NCI-H1436 (cell line): ENCODE data around the gene ALDH1L1.

ENCODE experiments used
- DNase-seq: peaks from one replicate; lab custom pipeline; 2025; lab: John Stamatoyannopoulos, UW

ALDH1L1 gene

DNA sequence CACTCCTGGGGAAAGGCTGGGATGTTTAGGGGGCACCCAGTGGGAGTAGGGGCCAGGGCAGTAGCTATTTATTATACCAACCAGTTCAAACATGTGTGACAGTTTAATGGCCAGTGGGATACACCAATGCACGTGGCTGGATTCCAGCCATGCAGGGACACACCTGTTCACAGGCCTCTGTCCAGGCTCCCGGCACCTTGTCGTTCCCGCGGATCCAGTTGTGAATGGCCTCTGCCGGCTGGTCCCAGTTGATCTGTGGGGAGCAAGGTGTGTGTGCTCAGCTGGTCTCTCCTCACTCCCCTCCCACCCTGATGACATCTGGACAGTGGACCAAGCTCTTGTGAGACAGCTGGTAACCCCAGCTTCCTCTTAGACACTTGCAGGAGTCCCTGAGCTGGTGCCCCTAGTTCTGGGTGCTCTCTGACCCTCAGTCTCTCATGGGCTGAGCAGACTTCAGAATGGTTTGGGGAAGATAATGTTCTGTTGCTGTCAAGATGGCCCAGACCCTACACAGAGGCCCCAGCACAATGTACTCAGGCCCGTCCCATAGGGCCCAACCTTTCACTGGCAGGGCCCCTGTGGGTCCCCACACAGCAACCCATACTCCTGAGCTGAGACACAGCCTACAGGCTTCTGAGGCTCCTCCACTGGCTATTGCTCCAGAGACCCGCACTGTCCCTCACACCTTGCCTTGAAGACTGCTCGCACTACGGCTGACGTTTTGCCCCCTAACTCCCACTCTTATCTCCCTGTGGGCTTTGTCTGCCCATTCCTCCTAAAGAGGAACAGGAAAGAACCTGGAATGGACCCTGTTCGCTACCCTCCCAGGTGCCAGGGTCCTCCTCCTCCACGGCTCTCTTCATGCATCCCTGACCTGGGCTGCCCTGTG is 25.8 kb downstream of the ALDH1L1 start:
- no peak for DNase-seq

DNA sequence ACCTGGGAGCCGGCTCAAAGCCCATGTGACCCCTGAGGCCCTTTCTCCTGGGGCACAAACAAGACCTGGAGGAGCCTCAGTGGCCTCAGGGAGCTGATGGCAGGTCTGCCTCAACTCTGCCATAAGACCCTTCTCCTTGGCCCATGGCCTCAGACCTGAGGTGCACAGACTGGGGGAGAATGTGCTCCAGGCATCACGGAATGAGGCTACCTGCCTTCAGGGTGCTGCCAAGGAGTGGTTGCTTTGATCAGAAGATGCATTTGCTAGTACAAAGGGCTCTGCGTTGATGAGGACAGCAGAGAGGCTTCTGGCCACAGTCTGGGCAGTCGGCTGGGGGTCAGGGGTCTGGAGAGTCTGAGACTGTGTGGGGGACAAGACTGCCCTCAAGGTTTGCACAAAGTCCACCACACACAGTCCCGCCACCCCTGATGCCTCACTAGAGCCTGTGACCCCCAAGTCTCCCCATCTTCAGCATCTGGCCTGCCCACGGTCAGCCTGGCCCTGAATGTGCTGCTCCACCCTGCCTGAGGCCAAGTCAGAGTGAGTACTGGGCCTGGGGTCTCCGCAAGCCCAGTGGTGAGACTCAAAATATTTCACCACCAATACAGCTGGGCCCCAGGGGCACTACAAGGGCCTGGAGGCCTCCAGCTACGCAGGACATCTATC is 26.6 kb downstream of the ALDH1L1 start:
- no peak for DNase-seq

DNA sequence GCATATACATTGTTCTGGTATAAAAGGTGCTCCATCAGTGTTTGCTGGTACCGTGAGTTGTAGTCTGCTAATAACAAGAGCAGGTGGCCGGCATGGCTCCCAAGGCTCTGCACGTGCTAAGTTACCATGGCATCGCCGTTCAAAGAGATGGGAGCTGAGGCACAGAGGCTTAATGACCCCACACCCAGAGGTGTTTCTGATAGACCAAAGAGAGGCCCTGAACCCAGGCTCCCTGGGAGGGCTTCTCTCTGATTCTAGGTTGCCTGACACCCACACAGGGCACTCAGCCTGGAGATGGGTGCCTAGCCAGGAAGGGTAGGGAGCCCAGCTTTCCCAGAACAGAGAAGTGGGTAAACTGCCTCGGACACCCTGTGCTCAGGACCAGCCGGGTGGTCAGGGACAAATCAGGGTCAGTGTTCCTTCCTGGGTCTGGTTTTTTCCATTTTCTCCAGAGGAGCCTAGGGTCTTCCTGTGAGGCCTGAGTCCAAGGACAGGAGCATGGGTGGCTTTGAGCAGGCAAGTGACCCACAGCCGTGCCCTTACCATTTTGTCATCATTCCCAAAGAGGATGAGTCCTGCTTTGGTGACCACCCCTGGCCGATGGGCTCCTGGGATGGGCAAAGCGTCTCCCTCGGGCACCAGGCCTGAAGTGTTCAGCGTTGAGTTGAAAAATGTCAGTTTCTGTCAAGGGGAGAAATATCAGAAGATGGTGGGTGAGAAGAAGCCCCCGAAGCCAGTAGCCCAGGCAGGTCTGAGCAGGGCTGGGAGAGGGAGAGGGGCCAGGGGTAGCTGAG is 27.3 kb downstream of the ALDH1L1 start:
- no peak for DNase-seq

DNA sequence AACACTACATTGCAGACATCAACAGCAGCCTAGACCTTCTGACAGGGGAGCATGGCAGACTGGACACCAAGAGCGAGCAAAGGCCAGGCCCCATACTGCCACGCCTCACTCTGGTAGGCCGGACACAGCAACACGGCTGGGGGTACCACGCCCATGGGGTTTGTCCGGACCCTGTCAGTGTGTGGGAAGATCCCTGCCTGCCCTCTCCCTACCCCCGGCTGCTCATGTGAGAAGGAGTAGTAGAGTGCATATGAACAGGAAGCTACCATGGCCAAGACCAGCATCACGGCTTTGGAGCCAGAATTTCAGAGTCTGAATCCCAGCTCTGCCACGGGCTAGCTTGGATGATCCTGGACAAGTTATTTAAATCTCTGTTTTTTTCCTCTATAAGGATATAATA is 27.9 kb downstream of the ALDH1L1 start:
- DNase-seq = no peak

DNA sequence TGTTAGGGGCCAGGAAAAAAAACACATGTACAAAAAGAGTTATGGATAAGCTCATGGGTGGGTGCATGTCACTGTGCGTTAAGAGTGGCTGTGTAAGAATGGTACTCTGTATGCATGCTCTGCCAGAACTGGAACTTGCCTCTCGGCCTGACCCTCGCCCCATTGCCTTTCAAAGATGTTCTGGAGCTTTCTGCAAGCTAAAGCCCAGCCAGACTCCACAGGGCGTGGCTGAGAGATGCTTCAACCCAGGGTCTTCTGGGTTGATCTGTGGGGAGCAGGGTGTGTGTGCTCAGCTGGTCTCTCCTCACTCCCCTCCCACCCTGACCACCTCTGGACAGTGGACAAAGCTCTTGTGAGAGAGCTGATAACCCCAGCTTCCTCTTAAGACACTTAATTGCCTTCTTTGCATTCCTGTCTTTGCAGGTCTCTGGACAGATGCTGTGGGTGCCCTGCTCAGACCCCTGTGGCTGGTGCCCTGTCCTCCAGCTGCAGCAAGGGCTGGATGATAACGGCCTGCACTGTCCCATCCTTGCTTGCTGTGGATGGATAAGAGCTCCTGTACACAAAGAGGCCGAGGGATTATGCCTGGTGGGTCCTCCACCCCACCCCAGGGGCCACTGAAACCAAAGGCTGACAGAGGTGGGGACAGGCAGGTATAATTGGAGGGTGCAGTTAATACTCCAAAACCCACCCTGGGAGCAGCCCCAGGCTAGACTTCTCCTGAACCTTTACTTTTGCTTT is 28.7 kb downstream of the ALDH1L1 start:
- DNase-seq = no peak

DNA sequence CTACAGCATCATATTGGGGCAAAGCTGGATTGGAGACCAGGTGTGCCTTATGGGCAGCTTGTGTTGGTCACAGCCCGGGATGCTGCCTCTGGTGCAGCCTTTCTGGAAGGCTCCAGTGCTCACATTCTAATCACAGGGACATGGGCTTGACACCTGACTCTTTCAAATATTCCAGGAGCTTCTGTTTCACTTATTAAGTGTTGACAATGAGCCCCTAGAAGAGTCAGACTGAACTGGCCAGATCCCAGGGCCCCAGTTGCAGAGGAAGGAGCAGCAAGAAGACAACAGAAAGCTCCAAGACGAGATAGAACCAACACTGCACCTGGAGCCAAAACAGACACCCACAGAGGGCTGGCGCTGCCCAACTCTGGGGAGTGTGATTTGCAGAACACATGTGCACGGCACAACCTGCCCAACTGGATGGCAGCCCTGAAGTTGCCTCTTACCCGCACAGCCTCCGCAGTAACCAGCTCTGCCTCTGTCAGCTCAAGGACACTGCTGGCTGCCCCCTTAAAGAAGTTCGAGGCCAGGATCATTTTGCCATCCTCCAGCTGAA is 30.3 kb downstream of the ALDH1L1 start:
- DNase-seq = no peak

DNA sequence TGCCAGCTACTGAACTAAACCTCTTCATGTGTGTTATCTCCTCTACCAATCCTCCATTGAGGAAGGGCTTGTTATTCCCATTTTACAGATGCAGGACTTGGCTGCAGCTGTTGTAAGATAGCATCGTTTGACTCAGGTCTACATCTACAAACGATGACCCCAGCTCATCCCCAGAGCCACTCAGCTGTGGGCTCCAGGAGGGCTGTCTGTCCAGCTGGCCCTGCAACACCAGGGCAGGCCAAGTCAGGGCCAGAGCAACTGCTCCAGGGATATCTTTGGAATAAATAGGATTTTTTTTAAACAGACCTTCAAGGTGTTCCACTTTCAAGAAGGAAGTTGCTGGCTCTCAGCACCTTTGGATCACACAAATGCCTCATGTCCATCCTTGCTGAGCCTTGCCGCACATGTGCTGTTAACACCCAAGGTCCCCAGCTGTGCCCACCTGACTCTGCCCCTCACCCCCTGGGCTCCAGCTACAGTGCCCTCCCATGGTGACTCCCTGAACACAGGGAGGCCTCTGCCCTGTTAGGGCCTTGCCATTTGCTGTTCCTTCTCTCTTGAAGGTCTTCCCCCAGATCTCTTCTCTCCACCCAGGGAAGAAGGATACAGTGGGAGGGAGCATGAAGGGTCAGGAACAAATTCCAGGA is 31.0 kb downstream of the ALDH1L1 start:
- no peak for DNase-seq

DNA sequence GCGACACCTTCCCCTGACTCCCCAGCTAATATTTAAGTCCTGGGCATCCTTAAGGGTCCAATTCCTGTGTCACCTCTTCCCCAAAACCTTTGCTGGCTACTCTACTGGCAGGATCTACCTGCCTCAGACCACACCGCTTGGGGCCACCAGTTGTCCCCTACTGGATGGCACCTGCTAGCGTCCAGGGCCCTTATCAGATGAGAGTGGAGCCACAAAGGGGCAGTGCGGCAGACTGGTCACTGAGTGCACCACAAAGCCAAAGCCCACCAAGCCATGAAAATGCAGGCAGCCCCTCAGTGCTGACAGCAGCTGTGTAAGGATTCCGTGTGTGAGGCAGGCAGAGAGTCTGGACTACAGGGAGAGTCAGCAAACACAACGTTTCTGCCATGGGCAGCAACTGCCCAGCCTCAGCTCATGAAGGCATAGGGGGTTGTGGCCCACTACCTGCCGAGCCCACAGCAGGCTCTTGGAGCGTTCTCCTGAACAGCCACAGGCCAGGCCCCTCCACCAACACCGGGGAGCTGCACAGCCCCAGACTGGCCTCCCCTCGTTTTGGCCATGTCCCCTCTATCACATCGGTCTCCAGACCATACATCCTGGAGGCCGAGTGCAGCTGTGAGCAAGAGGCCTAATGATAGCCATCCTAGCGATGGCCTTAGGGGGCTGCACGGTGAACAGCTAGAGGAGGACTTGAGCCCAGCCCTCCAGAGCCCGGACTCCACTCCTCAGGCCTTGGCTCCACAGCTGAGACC is 32.3 kb downstream of the ALDH1L1 start:
- no peak for DNase-seq

DNA sequence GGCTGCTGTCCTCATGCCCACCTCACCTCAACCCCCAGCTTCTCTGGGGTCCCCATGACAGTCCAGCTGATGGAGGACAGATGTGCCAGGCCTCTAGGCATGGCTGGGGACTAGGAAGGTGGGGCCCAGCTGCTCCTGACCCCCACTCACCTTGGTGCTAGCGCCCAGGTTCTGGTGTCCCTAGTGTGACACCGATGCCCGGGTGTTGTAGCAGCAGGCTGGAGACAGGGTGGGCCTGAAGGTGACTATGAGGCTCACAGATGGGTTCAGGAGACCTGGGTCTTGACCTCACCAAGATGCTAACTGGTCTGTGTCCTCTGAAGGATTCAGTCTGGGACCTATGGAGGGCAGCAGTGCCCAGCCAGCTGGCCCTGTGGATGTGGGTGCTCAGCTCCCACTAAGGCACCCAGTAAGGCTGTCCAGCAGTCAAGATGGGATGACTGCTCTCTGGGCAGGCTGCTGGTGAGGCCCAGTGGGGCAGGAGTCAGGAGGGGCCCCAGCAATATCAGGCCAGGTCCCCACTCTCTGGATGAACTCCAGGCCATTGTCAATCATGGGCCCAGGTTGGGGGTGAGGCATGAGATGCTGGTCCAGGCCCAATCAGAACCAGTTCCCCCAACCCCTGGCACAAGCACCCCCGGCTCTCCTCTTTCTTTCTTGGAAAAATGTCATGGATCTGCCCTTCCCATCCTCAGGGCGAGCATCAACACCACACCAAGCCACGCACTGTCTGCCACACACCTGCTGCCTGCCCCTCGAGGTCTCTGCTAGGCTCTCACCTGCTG is 33.0 kb downstream of the ALDH1L1 start:
- no peak for DNase-seq

DNA sequence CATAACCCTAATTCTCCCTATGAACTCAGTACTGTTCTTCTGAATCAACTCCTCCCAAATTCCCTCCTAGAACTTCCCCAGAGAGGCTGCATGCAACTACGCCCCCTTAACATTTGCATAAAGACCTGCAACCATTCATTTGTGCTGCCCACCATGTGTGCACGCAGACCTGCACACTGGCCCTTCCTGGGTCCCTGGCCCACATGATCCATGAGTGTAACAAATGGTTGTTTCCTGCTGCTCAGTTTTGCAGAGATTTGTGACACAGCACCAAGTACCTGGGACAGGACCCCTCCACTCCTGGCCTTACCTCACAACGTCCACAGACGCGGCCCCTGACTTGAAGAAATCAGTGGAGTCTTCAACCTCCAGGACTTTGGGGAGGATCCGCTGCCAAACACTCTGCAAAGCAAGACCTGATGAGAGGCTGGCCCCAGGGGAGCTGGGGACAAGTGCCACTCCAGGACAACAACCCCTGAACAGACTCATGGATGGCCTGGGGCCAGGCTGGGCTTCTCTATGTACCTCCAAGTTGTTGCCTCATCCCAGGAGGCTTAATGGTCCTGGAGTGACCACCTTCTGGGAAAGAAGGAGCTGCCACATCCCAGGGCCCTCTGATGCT is 33.8 kb downstream of the ALDH1L1 start:
- no peak for DNase-seq

DNA sequence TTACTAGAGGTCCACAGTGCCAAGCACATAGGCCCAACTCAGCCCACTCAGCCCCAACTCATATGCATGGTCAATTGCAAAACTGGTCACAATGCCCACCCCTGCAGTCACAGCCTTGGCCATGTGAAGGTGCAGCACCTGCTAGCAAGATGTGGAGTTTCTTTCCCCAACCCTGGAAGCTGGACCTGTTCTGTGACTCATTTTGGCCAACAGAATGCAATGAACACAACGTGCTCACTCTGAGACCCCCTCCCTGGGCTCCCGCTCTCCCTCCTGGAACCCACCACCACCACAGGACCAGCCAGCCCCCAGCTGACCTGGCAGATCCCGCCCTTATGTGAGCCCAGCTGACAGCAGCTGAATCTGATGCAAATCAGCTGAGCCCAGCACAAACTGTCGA is 34.4 kb downstream of the ALDH1L1 start:
- no peak for DNase-seq

DNA sequence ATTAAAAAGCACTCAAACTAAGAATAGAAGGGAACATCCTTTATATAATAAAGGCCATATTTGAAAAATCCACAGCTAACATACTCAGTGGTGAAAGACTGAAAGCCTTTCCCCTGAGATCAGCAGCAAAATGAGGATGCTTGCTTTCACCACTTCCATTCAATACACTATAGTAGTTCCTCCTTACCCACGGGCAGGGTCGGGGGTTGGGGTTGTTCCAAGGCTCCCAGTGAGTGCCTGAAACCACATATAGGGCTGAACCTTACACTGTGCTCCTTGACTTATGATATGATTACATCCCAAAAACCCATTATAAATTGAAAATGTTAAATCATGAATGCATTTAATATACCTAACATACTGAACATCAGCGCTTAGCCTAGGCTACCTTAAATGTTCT is 37.7 kb downstream of the ALDH1L1 start:
- no peak for DNase-seq

DNA sequence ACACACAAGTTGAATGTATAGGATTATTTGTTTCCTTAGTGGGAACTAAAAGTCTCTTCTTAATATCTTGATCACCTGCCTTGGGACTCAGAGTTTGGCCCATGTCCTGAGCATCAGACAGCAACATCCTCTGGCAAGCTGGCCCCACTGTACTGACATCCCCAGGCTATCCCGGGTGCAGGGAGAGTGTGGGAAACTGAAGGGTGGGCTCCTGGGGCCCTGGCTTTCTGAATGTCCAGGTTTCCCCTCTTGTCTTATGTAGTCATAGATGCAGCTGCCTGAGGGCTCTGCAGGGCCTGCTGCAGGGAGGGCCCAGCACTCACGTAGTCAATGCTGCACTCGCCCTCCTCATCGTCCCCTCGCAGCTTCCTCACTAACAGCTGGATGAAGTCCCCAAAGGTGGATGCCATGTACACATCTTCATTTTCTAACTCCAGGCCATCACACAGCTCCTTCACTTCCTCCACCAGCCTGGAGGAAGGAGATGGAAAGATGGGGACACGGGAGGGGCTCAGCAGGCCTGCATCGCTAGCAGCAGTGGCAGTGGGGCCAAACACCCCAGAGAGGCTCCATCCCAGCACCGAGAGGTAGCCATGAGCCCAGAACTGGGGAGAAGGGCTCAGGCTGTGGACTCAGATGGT is 42.8 kb downstream of the ALDH1L1 start:
- DNase-seq = no peak

DNA sequence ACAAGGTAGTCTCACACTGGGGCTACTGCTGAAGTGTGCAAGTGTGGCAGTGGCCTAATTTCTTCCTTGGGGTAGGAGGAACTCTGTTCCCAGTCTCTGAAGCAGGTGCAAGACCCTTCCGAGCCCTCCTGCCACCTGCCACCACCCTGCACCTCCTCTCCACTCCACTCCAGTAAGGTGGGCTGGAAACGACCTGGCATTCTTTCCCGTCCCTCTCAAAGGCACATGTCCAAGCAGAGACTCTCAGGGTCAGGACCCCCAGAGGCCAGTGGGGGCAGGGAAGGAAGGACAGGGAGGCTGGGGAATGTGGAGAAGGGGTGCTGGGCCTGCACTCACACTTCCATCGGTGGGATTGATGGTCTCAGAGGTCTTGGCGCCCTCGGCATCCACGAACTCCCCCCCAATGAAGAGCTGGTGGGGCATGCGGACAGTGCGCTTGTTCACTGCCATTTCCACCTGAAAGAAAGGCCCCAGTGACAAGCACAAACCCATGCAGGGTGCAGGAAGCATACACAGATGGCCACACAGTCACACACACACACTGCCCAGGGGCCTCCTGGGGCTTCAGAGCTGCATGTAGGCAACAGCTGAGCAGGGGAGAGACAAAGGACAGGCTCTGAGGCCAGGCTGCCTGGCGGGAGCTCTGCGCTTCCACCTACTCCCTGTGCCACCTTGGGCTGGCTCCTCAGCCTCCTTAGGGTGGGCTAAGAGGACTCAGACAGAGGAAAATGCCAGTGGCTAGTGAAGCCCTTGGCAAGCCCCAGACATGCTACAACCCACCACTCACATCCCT is 43.8 kb downstream of the ALDH1L1 start:
- DNase-seq = no peak

DNA sequence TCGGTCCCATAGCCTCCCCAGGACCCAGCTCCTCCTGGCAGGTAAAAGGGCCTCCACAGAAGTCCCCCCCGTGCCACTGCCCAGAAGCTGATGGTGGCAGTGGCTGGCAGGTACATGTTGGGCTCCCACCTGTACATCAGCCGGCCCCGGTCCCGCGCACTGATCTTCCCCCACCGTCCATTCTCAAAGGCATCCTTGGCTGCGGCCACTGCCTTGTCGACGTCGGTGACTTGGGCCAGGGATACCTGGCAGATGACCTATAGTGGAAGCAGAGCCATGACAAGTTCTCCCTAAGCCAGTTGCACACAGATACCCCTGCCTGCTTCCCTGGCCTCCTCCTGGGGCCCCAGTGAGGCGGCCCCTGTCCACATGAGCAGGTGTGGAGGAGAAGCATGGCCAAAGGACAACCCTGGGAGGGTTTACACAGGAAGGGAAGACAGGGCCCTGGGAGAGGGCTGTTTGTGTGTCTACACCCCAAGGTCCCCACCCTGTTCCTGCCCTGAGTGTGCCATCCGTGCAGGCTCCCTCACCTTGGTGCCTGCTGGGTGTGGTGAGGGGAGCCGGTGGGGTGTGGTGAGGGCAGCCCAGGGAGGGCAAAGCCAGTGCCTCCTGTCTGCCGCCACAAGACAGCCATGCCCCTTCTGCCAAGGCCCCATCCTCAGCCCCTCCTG is 44.8 kb downstream of the ALDH1L1 start:
- DNase-seq = no peak

DNA sequence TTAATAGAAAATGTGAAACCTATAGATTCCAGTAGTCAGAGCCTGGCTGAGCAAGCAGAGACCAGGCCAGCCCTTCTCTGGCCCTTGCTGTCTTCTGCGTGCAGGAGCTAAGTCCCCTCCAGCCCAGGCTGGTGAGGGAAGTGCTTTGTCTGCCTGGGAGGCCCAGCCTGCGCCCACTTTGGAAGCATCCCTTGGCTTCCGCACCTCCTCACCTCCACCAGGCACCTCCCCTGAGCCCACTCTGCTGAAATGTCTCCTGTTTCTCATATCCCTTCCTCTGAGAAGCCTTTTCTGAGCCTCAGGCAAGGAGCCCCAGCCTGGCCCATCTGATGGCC is 45.3 kb downstream of the ALDH1L1 start:
- DNase-seq = no peak

DNA sequence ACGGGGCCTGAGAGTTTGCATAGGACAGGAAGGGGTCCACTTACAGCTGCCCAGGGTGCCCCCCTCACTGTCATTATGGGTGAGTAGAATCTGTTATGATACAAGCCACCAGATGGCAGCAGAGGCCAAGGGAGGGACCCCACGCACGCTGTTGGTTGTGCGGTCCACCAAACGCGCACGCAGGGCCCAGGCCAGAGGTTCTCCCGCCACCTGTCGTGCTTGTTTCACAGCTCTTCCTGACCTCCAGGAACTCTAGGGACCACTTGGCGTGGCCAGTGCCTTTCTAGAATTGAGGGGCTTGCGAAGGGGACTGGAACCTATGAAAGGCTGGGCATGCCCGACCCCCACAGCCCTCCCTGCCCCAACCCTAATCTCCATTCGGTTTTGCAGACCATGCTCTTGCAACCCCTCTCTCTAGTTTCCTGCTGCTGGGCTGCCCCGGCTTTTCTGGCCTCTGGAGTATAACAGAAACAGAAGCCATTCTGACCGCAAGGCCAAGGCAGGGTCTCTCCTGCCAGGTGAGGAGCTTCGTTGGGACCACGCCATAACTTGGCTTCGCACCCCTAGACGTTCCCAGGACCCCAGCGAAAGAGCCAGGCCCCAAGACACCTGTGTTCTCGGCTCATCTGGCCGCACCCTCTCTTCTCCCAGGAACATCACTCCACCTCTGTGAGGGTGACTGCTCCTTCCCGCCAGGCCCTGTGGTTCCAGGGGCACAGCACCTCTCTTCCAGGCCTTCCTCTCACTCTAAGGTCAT is 46.0 kb downstream of the ALDH1L1 start:
- DNase-seq = peak; percentile 49
